Coronary artery (tissue), 2 donors: ENCODE measurements around the gene CEMP1.

Experiments
- DNase-seq: peaks from one replicate; pipeline ENCODE4 v3.0.0-alpha.2; 2017; ENCODE audit warnings: low spot score
- H3K27ac ChIP-seq, 2 donors: fragments of 200-600 bp; sonication (generic); one replicate each; pipeline ENCODE4 v1.5.1; 2016 to 2019
- H3K4me3 ChIP-seq: fragments of 200-600 bp; sonication (generic); 2 replicates; pipeline ENCODE4 v1.5.1; 2016; ENCODE audit warnings: mild to moderate bottlenecking, moderate library complexity
- CTCF ChIP-seq: fragments of 200-600 bp; sonication (generic); IDR thresholded peaks from one replicate; pipeline ENCODE4 v1.5.1; 2019; ENCODE audit warnings: antibody characterized with exemption

Gene CEMP1

DNA sequence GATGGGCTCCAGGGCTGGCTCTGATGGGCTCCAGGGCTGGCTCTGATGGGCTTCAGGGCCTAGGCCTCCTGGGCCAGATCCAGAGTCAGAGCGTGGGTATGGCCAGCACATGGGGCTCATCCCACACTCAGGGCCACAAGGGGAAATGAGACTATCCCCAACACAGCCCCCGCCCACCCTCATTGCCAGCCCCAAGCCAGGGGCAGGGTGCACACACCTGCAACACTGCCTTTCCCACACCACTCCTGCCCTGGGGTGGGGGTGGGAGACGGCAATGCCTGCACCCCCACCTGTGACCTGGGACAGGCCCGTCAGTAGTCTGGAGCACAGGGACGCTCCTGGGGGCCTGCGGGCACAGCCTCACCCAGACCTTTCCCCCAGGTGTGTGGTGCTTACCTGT lies 31.8 kb downstream of the CEMP1 start:
- H3K4me3 ChIP-seq = no peak overlapping the region
- no peak for TF ChIP-seq CTCF
- H3K27ac ChIP-seq = no peak overlapping the region
- DNase-seq = no peak

DNA sequence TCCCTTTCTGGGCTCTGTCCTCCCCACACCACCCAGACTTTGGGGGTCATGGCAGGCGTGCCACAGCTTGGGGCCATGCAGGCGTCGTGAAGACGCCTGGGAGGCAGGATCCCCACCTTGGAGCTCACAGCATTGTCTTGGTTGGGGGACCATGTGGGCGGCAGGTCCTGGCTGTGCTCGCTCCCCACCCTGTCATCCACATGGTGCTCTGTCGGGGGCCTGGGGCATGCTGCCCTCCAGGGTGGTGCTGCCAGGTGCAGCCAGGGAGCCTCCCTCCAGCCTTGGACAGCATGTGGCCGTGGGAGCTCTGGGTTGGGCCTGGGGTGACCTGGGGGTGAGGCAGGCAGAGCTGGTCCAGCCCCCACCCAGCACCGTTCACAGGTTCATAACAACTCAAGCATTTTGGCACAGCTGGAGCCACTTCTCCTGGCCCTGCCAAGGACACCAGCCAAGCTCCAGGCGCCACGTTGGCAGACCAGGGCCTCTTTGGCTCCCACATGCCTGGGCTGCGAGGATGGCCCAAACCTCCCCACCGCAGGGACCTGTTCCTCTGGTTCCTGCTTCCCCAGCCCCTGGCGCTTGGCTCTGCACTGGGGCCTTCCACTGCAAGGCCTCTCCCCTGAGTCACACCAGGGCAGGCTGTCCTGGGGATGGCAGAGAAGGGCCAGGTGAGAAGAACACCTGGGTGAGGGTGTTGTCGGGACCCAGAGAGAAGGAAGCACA lies 32.5 kb downstream of the CEMP1 start:
- Histone ChIP-seq H3K27ac (no peak overlapping the region), H3K4me3 (no peak overlapping the region)
- TF ChIP-seq CTCF = no peak
- DNase-seq = no peak

GRCh38 chr16:2497695-2498484 lies 33.3 kb downstream of the CEMP1 start:
- no peak for TF ChIP-seq CTCF
- DNase-seq = no peak
- H3K27ac ChIP-seq = no peak overlapping the region
- no peak overlapping the region for H3K4me3 ChIP-seq

GRCh38 chr16:2497116-2497630 lies 34.0 kb downstream of the CEMP1 start:
- Histone ChIP-seq H3K27ac (peak overlapping the region in 1 of 2 donors; percentile 13), H3K4me3 (no peak overlapping the region)
- DNase-seq = no peak
- no peak for TF ChIP-seq CTCF

GRCh38 chr16:2496223-2497115 lies 34.7 kb downstream of the CEMP1 start:
- no peak for TF ChIP-seq CTCF
- Histone ChIP-seq H3K4me3 (no peak overlapping the region), H3K27ac (peak overlapping the region in 1 of 2 donors; percentile 13)
- DNase-seq = no peak

GRCh38 chr16:2495041-2495440 lies 36.2 kb downstream of the CEMP1 start:
- DNase-seq = no peak
- Histone ChIP-seq H3K27ac (no peak overlapping the region), H3K4me3 (no peak overlapping the region)
- no peak for TF ChIP-seq CTCF
